BLaER1 (cell line): Measurements from ENCODE around the gene RGS19.

Source experiments
- H3K27ac ChIP-seq: shearing (Covaris generic); formaldehyde crosslinking; 2 replicates; pipeline ENCODE4 v1.8.1; 2022
- H3K27me3 ChIP-seq: shearing (Covaris generic); formaldehyde crosslinking; 2 replicates; pipeline ENCODE4 v1.8.1; 2022
- H3K36me3 ChIP-seq: shearing (Covaris generic); formaldehyde crosslinking; 2 replicates; pipeline ENCODE4 v1.8.1; 2022
- H3K4me1 ChIP-seq: shearing (Covaris generic); formaldehyde crosslinking; 2 replicates; pipeline ENCODE4 v1.8.1; 2022
- H3K4me2 ChIP-seq: shearing (Covaris generic); formaldehyde crosslinking; 2 replicates; pipeline ENCODE4 v1.8.1; 2022
- H3K4me3 ChIP-seq: shearing (Covaris generic); formaldehyde crosslinking; 2 replicates; pipeline ENCODE4 v1.8.1; 2022
- H3K9ac ChIP-seq: shearing (Covaris generic); formaldehyde crosslinking; 2 replicates; pipeline ENCODE4 v1.8.1; 2022
- H3K9me3 ChIP-seq: shearing (Covaris generic); formaldehyde crosslinking; 2 replicates; pipeline ENCODE4 v1.8.1; 2022
- H4K20me1 ChIP-seq: shearing (Covaris generic); formaldehyde crosslinking; 2 replicates; pipeline ENCODE4 v1.8.1; 2022
- Cebpa-rat ChIP-seq: shearing (Covaris generic); IDR thresholded peaks from 2 replicates; pipeline ENCODE4 v1.8.1; 2022

Gene RGS19

GRCh38 chr20:64084685-64085152, 5.4 kb upstream of the RGS19 start:
- no peak overlapping the region for H3K9ac ChIP-seq
- peaks cover 45% of the 10 kb centered on the region for H3K4me1 ChIP-seq
- 0 out of 2 replicates have a peak overlapping the region, but pooled peaks have one; percentile 73 for H3K4me3 ChIP-seq
- no peak for TF ChIP-seq Cebpa-rat
- peaks cover 54% of the 10 kb centered on the region for H3K27me3 ChIP-seq
- H3K4me2 ChIP-seq, result peak overlapping the region; percentile 99
- no peaks in the 10 kb centered on the region for H3K36me3 ChIP-seq
- no peak overlapping the region for H3K27ac ChIP-seq
- H4K20me1 ChIP-seq, result peaks cover 36% of the 10 kb centered on the region
- peaks cover 25% of the 10 kb centered on the region for H3K9me3 ChIP-seq

DNA sequence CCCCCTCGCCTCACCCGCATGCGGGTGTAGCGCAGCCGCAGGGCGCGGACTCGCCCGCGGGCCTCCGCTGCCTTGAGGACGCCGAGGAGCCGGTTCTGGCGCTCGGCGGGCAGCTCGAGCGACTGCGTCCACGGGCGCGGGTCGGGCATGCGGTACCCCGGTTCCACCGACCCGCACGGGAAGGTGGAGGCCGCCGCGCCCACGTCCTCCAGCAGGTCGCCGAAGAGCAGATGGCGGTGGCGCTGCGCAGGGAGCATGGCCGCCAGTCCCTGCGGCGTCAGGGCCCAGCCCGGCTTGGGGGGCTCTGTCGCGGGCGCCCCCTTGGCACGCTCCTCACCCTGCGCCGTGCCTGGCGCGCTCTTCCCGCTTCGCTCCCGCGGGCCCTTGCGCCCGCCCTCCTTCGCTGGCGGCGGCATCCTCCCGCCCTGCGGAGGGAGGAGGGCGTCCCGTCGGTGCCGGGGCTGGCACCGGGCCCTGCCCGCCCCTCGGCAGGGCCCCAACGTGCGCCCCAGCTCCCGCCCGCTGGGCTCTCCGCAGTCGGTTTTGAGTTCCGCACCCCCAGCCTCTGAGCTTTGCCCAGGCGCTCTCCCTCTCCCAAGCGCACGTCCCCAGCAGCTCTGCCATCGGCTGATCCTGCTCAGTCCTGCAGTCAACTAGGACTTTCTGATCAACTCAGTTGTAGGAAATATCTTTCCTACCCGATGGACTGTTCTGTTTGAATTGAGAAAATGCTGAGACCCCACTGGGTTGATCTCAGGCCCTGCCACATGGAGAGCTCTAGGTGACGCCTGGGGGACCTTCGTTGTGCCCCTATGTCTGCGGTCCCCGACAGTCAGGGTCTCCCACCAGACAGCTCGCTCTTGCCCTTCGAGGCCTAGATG, 4.7 kb upstream of the RGS19 start, which contains the start of gene LKAAEAR1:
TSS of gene LKAAEAR1 (minus strand) at position 595 of the 881 bp plus-strand sequence. CDS start at position 416, 179 bp downstream.
- Histone ChIP-seq H3K27ac (peak within 1 kb of the TSS; percentile 38; the same call in 1 of the 2 replicates), H4K20me1 (peaks cover 29% of the 10 kb centered on the region), H3K27me3 (peaks cover 47% of the 10 kb centered on the region), H3K9ac (peak within 1 kb of the TSS; percentile 66), H3K4me2 (peak within 1 kb of the TSS; percentile 99), H3K9me3 (peaks cover 25% of the 10 kb centered on the region), H3K36me3 (no peaks in the 10 kb centered on the region), H3K4me3 (peak within 1 kb of the TSS; percentile 73), H3K4me1 (peaks cover 46% of the 10 kb centered on the region)
- TF ChIP-seq Cebpa-rat, result no peak

DNA sequence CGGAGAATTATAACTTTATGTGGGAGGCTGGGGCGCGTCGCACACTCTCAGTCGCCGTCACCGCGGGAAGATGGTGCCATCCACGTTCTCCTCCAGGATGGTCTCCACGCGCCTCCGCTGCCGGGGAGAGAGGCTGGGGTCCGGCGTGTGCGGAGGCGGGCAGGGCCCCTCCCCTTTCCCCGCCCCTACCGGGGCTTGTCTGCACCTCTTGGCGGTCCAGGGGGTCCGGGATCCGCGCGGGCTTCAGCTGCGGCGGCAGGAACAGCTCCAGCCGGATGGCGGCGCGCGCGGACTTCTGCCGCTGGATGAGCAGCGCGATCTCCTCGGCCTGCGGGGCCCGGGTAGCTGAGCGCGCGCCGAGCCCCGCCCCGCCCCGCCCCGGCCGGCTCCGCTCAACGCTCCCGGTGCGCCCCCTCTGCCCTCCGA, 4.1 kb upstream of the RGS19 start:
- Histone ChIP-seq H3K27me3 (peaks cover 42% of the 10 kb centered on the region), H3K4me3 (peak overlapping the region; percentile 73)

GRCh38 chr20:64082820-64083377, 3.6 kb upstream of the RGS19 start:
- peaks cover 37% of the 10 kb centered on the region for H3K27me3 ChIP-seq
- TF ChIP-seq Cebpa-rat, result no peak
- peaks cover 20% of the 10 kb centered on the region for H3K9me3 ChIP-seq
- peak overlapping the region; percentile 55; the same call in 1 of the 2 replicates for H3K9ac ChIP-seq
- H4K20me1 ChIP-seq, result peaks cover 21% of the 10 kb centered on the region
- H3K36me3 ChIP-seq, result no peaks in the 10 kb centered on the region
- peak overlapping the region; percentile 30; the same call in 1 of the 2 replicates for H3K27ac ChIP-seq
- H3K4me2 ChIP-seq, result peak overlapping the region; percentile 99
- peak overlapping the region; percentile 73 for H3K4me3 ChIP-seq
- H3K4me1 ChIP-seq, result peaks cover 56% of the 10 kb centered on the region

More for the DNA sequence above, 4.1 kb upstream of the RGS19 start:
- Histone ChIP-seq H3K4me1 (peaks cover 52% of the 10 kb centered on the region), H3K9ac (peak overlapping the region; percentile 66), H4K20me1 (peaks cover 23% of the 10 kb centered on the region), H3K4me2 (peak overlapping the region; percentile 99), H3K9me3 (peaks cover 24% of the 10 kb centered on the region), H3K36me3 (no peaks in the 10 kb centered on the region), H3K27ac (peak overlapping the region; percentile 38; the same call in 1 of the 2 replicates)
- no peak for TF ChIP-seq Cebpa-rat

GRCh38 chr20:64082126-64082731, 2.9 kb upstream of the RGS19 start:
- H3K36me3 ChIP-seq, result no peaks in the 10 kb centered on the region
- peak overlapping the region; percentile 99 for H3K4me2 ChIP-seq
- no peak for TF ChIP-seq Cebpa-rat
- peaks cover 21% of the 10 kb centered on the region for H4K20me1 ChIP-seq
- H3K9ac ChIP-seq, result peak overlapping the region; percentile 55
- H3K9me3 ChIP-seq, result peaks cover 14% of the 10 kb centered on the region
- peaks cover 62% of the 10 kb centered on the region for H3K4me1 ChIP-seq
- peak overlapping the region; percentile 58; the same call in 1 of the 2 replicates for H3K27ac ChIP-seq
- peak overlapping the region; percentile 73 for H3K4me3 ChIP-seq
- peaks cover 35% of the 10 kb centered on the region for H3K27me3 ChIP-seq

DNA sequence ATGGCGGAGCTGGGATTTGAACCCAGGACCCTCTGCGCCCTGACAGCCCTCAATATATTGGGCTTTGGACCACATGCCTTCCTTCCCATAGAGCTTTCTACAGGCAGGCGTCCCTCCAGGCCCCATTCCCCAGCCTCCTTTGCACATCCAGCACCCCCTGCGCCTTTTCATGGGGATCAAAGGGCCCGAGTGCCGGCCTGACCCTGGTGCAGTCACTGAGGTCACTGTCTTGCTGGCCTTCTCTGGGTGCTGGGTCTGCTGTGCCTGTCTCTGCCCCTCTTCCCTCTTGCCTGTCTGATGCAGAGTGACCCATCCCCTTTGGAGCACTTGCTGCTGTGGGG, 2.3 kb upstream of the RGS19 start:
- Histone ChIP-seq H3K36me3 (no peaks in the 10 kb centered on the region), H3K9ac (peak overlapping the region; percentile 55; the same call in 1 of the 2 replicates), H3K4me3 (no peak overlapping the region), H3K4me2 (peak overlapping the region; percentile 99), H3K9me3 (peaks cover 9% of the 10 kb centered on the region), H3K27me3 (peaks cover 35% of the 10 kb centered on the region), H4K20me1 (peaks cover 21% of the 10 kb centered on the region), H3K27ac (peak overlapping the region; percentile 44; the same call in 1 of the 2 replicates), H3K4me1 (peaks cover 69% of the 10 kb centered on the region)
- TF ChIP-seq Cebpa-rat, result no peak

DNA sequence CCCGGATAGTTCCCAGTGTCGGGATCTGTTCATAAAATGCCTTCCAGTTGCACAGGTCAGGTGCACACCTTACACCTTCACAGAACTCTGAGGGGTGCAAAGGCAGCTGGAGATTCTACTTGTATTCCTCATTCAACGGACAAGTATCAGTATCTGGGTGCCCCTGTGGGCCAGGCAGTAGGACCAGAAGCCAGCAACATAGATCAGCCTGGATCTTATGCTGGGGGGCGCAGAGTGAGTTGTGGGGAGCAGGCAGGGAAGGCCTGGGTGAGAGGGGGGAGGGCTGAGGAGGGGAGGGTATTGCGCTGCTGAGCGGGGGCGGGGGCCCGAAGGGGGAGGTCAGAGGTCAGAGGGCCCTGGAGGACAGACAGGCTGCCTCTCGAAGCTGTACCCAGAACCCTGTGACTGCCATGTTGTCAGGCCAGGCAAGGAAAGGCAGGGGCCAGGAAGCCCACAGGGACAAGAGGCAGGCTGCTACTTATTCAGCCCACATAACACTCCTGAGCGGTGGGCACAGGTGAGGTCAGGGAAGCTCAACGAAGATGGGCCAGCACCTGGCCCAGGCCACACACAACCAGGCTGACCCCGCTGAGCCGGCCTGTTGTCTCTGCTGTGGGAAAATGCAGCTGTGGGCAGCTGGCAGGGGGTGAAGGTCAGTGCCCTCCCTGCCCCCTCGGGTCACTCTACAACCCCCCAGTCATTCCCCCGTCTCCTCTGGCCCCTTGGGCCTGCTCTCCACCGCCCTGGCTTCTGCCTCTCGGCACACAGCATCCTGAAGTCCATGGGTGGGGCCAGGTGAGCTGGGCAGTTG, 1.7 kb upstream of the RGS19 start:
- no peak for TF ChIP-seq Cebpa-rat
- peak overlapping the region; percentile 86 for H3K4me3 ChIP-seq
- peaks cover 21% of the 10 kb centered on the region for H4K20me1 ChIP-seq
- peak overlapping the region; percentile 73 for H3K9ac ChIP-seq
- peaks cover 75% of the 10 kb centered on the region for H3K4me1 ChIP-seq
- peaks cover 3% of the 10 kb centered on the region; the same call in 1 of the 2 replicates for H3K9me3 ChIP-seq
- H3K27ac ChIP-seq, result peak overlapping the region; percentile 96
- H3K27me3 ChIP-seq, result peaks cover 32% of the 10 kb centered on the region
- H3K4me2 ChIP-seq, result peak overlapping the region; percentile 99
- H3K36me3 ChIP-seq, result no peaks in the 10 kb centered on the region

DNA sequence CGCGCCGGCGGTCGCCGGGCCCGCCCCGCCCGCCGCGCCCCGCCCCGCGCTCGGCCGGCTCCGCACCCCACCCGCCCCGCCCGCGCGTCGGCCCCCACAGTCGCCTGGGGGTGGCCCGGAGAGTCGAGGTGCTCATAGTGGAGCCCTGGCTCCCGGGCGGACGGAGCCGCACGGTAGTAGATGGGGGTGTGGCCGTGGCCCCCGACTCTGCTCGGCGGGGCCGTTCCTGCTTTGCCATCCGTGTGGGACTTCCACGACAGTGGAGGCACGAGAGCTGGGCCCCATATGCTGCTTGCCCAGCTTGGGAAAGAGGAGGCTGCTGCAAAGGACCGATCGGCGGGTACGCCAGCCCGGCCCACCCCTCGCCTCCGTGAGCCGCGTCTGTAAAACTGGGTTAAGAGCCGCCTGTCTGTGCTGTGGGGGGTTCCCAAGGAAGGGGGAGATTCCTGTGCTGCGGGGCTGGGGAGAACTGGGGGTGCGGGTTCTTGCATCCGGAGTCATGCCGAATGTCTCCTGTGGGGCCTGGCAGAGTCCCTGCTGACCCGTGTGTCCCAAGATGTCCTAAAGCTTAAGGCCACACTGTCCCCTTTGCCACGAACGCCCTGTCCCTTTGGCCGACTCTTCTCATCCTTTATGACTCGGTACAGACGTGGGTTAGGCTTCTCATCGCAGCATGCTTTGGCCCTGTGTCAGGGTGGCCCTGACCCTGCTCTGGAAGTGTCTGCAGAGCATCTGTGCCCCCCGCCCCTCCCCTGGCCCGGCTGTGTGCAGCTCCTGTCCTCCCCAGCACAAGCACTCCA, 895 bp upstream of the RGS19 start, which contains the start of gene OPRL1:
TSS of gene OPRL1 (plus strand) at position 70 of the 800 bp plus-strand sequence. CDS start 12,639 bp downstream, outside the sequence.
- Histone ChIP-seq H3K4me3 (peak within 1 kb of the TSS; percentile 86), H3K4me1 (peaks cover 83% of the 10 kb centered on the region), H3K4me2 (peak within 1 kb of the TSS; percentile 99), H3K9ac (peak within 1 kb of the TSS; percentile 92), H3K27me3 (peaks cover 24% of the 10 kb centered on the region), H3K36me3 (0 out of 2 replicates have a peak, but pooled peaks cover under 1% of the 10 kb centered on the region), H3K27ac (peak within 1 kb of the TSS; percentile 96), H4K20me1 (peaks cover 15% of the 10 kb centered on the region), H3K9me3 (no peaks in the 10 kb centered on the region)
- TF ChIP-seq Cebpa-rat, result no peak
